Glomerular visceral epithelial cell (primary cell): ENCODE measurements around the gene TAF1.
"Not testable (repeated sequence)": the region's sequence is repeated elsewhere in the genome, so short reads cannot be mapped to it uniquely, and the experiment has no call there.

Experiments
- DNase-seq: peaks from one replicate; pipeline ENCODE4 v3.0.0-alpha.2; 2016; ENCODE audit errors: extremely low spot score

TAF1 gene

GRCh38 chrX:71439420-71439819 is 73.3 kb downstream of the TAF1 start:
- DNase-seq = no peak

- DNase-seq = no peak
These were observed 73.7 kb downstream of the TAF1 start for GRCh38 chrX:71439896-71440295.

- no peak for DNase-seq
These were observed 74.2 kb downstream of the TAF1 start for GRCh38 chrX:71440401-71440800.

GRCh38 chrX:71441809-71442208 is 75.7 kb downstream of the TAF1 start:
- not testable (repeated sequence) for DNase-seq

- DNase-seq = no peak
These were observed 84.4 kb downstream of the TAF1 start for GRCh38 chrX:71450433-71451106.

- DNase-seq = not testable (repeated sequence)
These were observed 85.4 kb downstream of the TAF1 start for GRCh38 chrX:71451518-71451917.

- no peak for DNase-seq
These were observed 86.9 kb downstream of the TAF1 start for GRCh38 chrX:71453056-71453455.

- DNase-seq = peak; percentile 4
These were observed 88.1 kb downstream of the TAF1 start for GRCh38 chrX:71454222-71454621.

- DNase-seq = no peak
These were observed 92.7 kb downstream of the TAF1 start for GRCh38 chrX:71458866-71459265.

GRCh38 chrX:71464968-71465367 is 98.8 kb downstream of the TAF1 start:
- no peak for DNase-seq

- no peak for DNase-seq
These were observed 100.9 kb downstream of the TAF1 start for GRCh38 chrX:71466979-71467523.

GRCh38 chrX:71475785-71476540 is 109.8 kb downstream of the TAF1 start:
- DNase-seq = no peak

GRCh38 chrX:71482228-71482958 is 116.2 kb downstream of the TAF1 start:
- DNase-seq = no peak

- DNase-seq = no peak
These were observed 121.7 kb downstream of the TAF1 start for GRCh38 chrX:71487814-71488213.

- no peak for DNase-seq
These were observed 123.4 kb downstream of the TAF1 start for GRCh38 chrX:71489540-71489939.

- DNase-seq = no peak
These were observed 126.3 kb downstream of the TAF1 start for GRCh38 chrX:71492231-71493065.

GRCh38 chrX:71493111-71493613 is 127.0 kb downstream of the TAF1 start:
- no peak for DNase-seq

GRCh38 chrX:71495979-71496378 is 129.8 kb downstream of the TAF1 start:
- DNase-seq = not testable (repeated sequence)

GRCh38 chrX:71496476-71496875 is 130.3 kb downstream of the TAF1 start:
- no peak for DNase-seq

- not testable (repeated sequence) for DNase-seq
These were observed 135.9 kb downstream of the TAF1 start for GRCh38 chrX:71502080-71502479.

GRCh38 chrX:71504346-71504745 is 138.2 kb downstream of the TAF1 start:
- DNase-seq = no peak
